ENCODE measurements around the gene STAG1. TPM values are rescaled to one million over a fixed set of nuclear protein-coding genes. Genes with fewer than 3 reads are reported as not detected.
"Not testable (repeated sequence)": the region's sequence is repeated elsewhere in the genome, so short reads cannot be mapped to it uniquely, and the experiment has no call there.

The STAG1 gene
- 18.2 and 23.3 TPM in 2 replicates for total RNA-seq

DNA sequence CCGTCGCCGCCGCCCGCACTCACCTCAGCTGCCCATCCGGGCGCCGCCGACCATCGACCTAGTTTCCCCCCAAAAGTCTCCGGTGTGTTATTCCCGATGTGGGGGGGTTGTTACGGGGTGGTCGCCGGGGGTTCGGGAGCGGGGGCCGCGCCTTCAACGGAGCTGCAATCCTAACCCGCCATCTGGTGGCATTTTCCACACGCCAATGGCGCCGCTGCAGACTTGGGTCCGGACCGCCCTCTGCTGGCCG is at the start of gene STAG1:
TSS of gene STAG1 (minus strand) at position 207 of the 250 bp plus-strand sequence. CDS start 121,480 bp downstream, outside the sequence.
- DNase-seq (ENCODE audit: extremely low read depth, low read depth, low spot score): no peak

DNA sequence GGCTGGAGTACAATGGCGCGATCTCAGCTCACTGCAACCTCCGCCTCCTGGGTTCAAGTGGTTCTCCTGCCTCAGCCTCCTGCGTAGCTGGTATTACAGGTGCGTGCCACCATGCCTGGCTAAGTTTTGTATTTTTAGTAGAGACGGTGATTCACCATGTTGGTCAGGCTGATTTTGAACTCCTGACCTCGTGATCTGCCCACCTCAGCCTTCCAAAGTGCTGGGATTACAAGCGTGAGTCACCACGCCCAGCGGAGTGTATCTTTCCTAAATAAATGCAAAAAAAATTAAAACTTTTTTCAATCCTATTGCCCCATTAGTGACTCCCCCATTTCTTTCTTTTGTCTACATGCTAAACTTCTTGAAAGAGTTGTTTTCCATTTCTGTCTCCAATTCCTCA is 49.0 kb upstream of the STAG1 start:
- DNase-seq (ENCODE audit: extremely low read depth, low read depth, low spot score): not testable (repeated sequence)

GRCh38 chr3:136792556-136793330 is 40.6 kb upstream of the STAG1 start:
- DNase-seq (ENCODE audit: extremely low read depth, low read depth, low spot score): no peak

GRCh38 chr3:136790786-136791185 is 38.6 kb upstream of the STAG1 start:
- DNase-seq (ENCODE audit: extremely low read depth, low read depth, low spot score): no peak

GRCh38 chr3:136789976-136790375 is 37.8 kb upstream of the STAG1 start:
- DNase-seq (ENCODE audit: extremely low read depth, low read depth, low spot score): no peak

GRCh38 chr3:136788154-136788553 is 36.0 kb upstream of the STAG1 start:
- DNase-seq (ENCODE audit: extremely low read depth, low read depth, low spot score): no peak

- DNase-seq (ENCODE audit: extremely low read depth, low read depth, low spot score): no peak
Measured at GRCh38 chr3:136787349-136787748, 35.2 kb upstream of the STAG1 start.

DNA sequence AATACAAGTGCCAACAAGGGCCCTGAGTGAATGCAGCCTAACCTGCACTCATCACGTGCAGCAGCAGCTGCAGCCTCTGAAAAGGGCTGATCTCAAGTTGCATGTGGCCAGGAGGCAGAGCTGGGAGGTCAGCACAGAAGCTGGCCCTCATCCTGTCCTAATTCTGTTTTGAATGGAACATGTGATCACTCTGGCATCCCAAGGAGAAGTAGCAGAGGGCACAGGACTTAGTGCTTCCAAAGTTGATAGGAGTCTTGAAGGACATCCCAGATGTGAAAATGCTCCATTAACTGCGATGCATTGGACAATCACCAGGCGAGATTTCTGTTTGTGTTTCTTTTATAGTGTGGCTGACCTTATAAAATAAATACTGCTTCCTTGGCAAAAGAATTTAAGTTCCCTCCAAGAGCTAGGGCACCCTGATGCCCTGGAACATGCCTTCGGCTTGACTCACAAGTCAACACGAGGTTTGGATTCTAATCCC is 31.6 kb upstream of the STAG1 start:
- DNase-seq (ENCODE audit: extremely low read depth, low read depth, low spot score): no peak

DNA sequence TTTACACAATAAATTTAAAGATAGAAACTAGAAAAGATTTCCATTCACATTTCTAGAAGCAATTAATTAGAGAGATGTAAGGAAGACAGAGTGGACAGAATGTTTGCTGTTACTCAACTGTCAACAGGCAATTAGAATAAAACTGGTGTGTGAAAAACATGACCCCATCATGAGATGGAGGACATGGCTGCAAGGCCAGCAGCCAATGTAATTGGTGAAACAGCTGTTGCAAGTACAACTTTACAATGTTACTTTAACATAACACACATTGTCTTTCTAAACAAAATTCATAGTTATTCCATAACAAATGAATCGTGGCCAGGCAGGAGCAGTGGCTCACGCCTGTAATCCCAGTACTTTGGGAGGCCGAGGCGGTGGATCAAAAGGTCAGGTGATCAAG is 28.6 kb upstream of the STAG1 start:
- DNase-seq (ENCODE audit: extremely low read depth, low read depth, low spot score): no peak

GRCh38 chr3:136778865-136779264 is 26.7 kb upstream of the STAG1 start:
- no peak for DNase-seq (ENCODE audit: extremely low read depth, low read depth, low spot score)

DNA sequence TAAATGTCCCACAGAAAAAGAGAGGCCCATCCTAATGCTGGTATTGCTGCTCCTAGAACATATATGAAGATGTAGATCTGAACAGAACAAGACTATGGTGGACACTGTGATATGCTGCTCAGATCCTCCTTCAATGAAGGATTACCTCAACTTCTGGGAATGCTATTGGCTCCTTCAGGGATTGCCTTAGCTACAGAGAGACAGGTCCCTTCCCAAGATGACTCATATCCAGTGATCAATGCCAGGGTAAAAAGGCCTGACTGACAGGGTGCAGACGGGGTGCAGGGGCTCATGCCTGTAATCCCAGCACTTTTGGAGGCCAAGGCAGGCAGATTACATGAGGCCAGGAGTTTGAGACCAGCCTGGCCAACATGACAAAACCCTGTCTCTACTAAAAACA is 20.5 kb upstream of the STAG1 start:
- no peak for DNase-seq (ENCODE audit: extremely low read depth, low read depth, low spot score)

- DNase-seq (ENCODE audit: extremely low read depth, low read depth, low spot score): not testable (repeated sequence)
Measured at GRCh38 chr3:136758160-136759102, 6.3 kb upstream of the STAG1 start.

DNA sequence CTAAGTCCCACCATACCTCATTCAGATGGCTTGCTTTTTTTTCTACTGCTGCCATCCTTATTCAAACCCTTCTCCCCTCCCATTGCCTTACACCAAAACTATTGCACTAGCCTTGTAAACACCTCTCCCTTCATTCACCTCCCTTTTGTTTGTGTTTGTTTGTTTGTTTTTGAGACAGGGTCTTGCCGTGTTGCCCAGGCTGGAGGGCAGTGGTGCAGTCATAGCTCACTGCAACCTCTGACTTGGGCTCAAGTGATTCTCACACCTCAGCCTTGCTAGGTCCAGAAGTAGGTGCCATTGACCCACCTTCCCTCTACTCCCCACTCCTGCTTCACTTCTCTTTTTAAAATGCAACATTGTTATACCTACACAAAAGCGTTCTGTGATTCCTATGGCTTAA is 3.0 kb upstream of the STAG1 start:
- DNase-seq (ENCODE audit: extremely low read depth, low read depth, low spot score): no peak

- no peak for DNase-seq (ENCODE audit: extremely low read depth, low read depth, low spot score)
Measured at GRCh38 chr3:136753326-136753939, 1.3 kb upstream of the STAG1 start.

DNA sequence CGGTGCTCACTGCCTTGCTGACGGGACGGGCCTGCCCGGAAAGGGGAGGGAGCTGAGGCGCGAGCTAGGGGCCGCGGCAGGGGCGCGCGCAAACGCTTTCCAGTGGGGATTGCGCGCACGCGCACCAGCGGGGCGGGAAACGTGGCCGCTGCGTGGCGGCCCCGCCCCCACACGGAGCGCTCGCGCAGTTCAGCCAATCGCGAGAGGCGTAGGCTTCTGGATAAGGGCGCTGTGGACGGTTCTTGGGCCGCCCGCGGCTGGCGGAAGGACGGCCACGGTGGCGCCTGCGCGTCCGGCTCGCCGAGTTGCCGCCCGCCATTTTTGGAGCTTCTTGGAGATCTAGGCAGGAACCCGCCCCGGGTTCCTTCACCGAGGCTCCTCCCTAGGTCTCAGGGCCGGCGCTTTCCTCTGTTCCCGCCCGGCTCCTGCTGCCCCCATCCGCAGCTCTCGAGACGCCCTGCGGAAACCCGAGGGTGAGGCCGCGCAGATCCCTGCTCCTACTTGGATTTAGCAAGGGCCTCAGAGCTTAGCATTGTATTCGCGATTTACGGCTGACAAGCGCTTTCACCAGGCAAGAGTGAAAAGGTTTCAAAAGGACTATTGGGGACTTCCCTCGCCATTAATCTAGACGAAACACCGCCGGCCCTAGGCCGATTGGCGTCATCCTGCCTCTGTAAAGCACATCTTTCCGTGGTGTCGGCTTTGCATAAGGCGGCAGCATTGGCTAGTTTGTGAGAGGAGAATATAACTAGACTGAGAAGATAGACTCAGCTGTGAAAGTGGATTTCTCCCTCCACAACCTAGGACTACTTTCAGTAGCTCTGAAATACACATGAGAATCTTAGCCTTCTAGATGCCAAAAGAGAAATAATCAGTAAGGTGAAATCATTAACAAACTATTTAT is 496 bp upstream of the STAG1 start:
- DNase-seq (ENCODE audit: extremely low read depth, low read depth, low spot score): no peak

GRCh38 chr3:136751316-136752171 is 634 bp downstream of the STAG1 start:
- no peak for DNase-seq (ENCODE audit: extremely low read depth, low read depth, low spot score)

DNA sequence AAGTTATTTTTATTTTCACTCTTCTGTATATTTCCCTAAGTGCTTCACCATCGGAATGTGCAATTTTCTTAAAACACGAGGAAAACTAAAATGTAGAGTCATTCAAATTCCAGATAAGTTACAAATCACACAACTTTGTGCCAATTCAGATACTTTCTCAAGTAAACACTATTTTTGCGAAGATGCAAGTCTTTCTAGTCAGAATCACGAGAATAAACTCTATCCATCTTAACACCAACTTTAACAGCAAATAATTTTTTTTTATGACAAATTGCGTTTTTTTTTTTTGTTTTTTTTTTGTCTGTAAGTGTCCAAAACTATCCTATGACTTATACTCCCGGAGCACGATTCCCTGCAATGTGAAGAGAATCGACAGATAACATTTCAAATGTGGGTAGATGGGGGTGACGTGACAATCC is 1.3 kb downstream of the STAG1 start:
- DNase-seq (ENCODE audit: extremely low read depth, low read depth, low spot score): no peak

GRCh38 chr3:136750209-136750896 is 1.8 kb downstream of the STAG1 start:
- DNase-seq (ENCODE audit: extremely low read depth, low read depth, low spot score): no peak

- DNase-seq (ENCODE audit: extremely low read depth, low read depth, low spot score): not testable (repeated sequence)
Measured at GRCh38 chr3:136749602-136750001, 2.6 kb downstream of the STAG1 start.

All from glomerular endothelial cell (primary cell).